NT2/D1 (cell line): ENCODE data around the gene CFAP206.

Experiments used
- YY1 ChIP-seq: IDR thresholded peaks from 2 replicates; pipeline ENCODE4 v1.6.1; 2011; ENCODE audit not compliant: insufficient read length, insufficient read depth
- ZNF274 ChIP-seq: IDR thresholded peaks from 2 replicates; pipeline ENCODE4 v1.6.1; 2011; ENCODE audit warnings: mild to moderate bottlenecking, low read depth, low read length

- TF ChIP-seq ZNF274: no peak
- TF ChIP-seq YY1: no peak
Observed at GRCh38 chr6:87482366-87482765, 74.6 kb downstream of the CFAP206 start.
